ENCODE results near the gene MACROD2. TPM values are rescaled to one million over a fixed set of nuclear protein-coding genes. Genes with fewer than 3 reads are reported as not detected.

The MACROD2 gene
- total and polyA plus RNA-seq, 9 donors, result 3.7 to 25.5 (median 7.8) TPM

- H3K9me3 ChIP-seq, result no peaks in the 10 kb centered on the region
- TF ChIP-seq POLR2A (IDR thresholded peaks at IDR 0.05) (no peak), EP300 (IDR thresholded peaks at IDR 0.05) (no peak), CTCF (IDR thresholded peaks at IDR 0.05) (no peak)
- DNase-seq, result no peak
- no peaks in the 10 kb centered on the region for H3K36me3 ChIP-seq
- 88 to 96% (median 92%) methylated on average over 2 of the region's 2 CpGs for WGBS, 3 donors
- H3K27me3 ChIP-seq, result no peaks in the 10 kb centered on the region
- intact Hi-C loops (cut with DNase I), result no loop called here
- no peak overlapping the region for H3K4me3 ChIP-seq
- no peak overlapping the region for H3K27ac ChIP-seq
- no peaks in the 10 kb centered on the region for H3K4me1 ChIP-seq (ENCODE audit: insufficient read depth)
Observed at GRCh38 chr20:14790190-14790589, 794.9 kb downstream of the MACROD2 start.

GRCh38 chr20:14790771-14791620 is 795.7 kb downstream of the MACROD2 start:
- no peak overlapping the region for H3K4me3 ChIP-seq
- H3K27me3 ChIP-seq, result no peaks in the 10 kb centered on the region
- no peak overlapping the region for H3K27ac ChIP-seq
- intact Hi-C loops (cut with DNase I), result no loop called here
- DNase-seq, result no peak
- TF ChIP-seq CTCF (IDR thresholded peaks at IDR 0.05), result no peak
- no peak for TF ChIP-seq POLR2A (IDR thresholded peaks at IDR 0.05)
- TF ChIP-seq EP300 (IDR thresholded peaks at IDR 0.05), result no peak
- no peaks in the 10 kb centered on the region for H3K36me3 ChIP-seq
- WGBS, 3 donors, result 63 to 69% (median 68%) methylated on average over 10 of the region's 10 CpGs
- H3K4me1 ChIP-seq (ENCODE audit: insufficient read depth), result no peaks in the 10 kb centered on the region
- H3K9me3 ChIP-seq, result no peaks in the 10 kb centered on the region

GRCh38 chr20:14792915-14793314 is 797.6 kb downstream of the MACROD2 start:
- Histone ChIP-seq H3K4me1 (ENCODE audit: insufficient read depth) (no peaks in the 10 kb centered on the region), H3K9me3 (no peaks in the 10 kb centered on the region), H3K36me3 (no peaks in the 10 kb centered on the region), H3K27ac (no peak overlapping the region), H3K4me3 (no peak overlapping the region), H3K27me3 (no peaks in the 10 kb centered on the region)
- WGBS, 3 donors, result 94 to 96% (median 95%) methylated on average over 1 of the region's 1 CpG
- TF ChIP-seq CTCF (IDR thresholded peaks at IDR 0.05) (no peak), POLR2A (IDR thresholded peaks at IDR 0.05) (no peak), EP300 (IDR thresholded peaks at IDR 0.05) (no peak)
- DNase-seq, result no peak
- intact Hi-C loops (cut with DNase I), result no loop called here

- 70 to 76% (median 71%) methylated on average over 5 of the region's 5 CpGs for WGBS, 3 donors
- Histone ChIP-seq H3K9me3 (no peaks in the 10 kb centered on the region), H3K4me3 (no peak overlapping the region), H3K27ac (no peak overlapping the region), H3K36me3 (no peaks in the 10 kb centered on the region), H3K4me1 (ENCODE audit: insufficient read depth) (no peaks in the 10 kb centered on the region), H3K27me3 (no peaks in the 10 kb centered on the region)
- no peak for TF ChIP-seq CTCF (IDR thresholded peaks at IDR 0.05)
- no peak for TF ChIP-seq EP300 (IDR thresholded peaks at IDR 0.05)
- TF ChIP-seq POLR2A (IDR thresholded peaks at IDR 0.05), result no peak
- intact Hi-C loops (cut with DNase I), result no loop called here
- DNase-seq, result no peak
Observed at GRCh38 chr20:14799545-14800216, 804.4 kb downstream of the MACROD2 start.

Measured in ovary (tissue), 9 donors.